Hepatocyte (in vitro differentiated cells): ENCODE measurements around the gene LMOD3. TPM values are rescaled to one million over a fixed set of nuclear protein-coding genes. Genes with fewer than 3 reads are reported as not detected.

Experiments used
- DNase-seq: peaks from one replicate; pipeline ENCODE4 v3.0.0-alpha.2; 2016; ENCODE audit warnings: low spot score
- H2AFZ ChIP-seq: fragments of 200-600 bp; sonication (generic); 2 replicates; pipeline ENCODE4 v1.6.0; 2016; ENCODE audit warnings: antibody characterized with exemption, mild to moderate bottlenecking
- H3K27ac ChIP-seq: fragments of 200-600 bp; sonication (generic); 2 replicates; pipeline ENCODE4 v1.5.1; 2016; ENCODE audit warnings: mild to moderate bottlenecking
- H3K27me3 ChIP-seq: fragments of 200-600 bp; sonication (generic); 2 replicates; pipeline ENCODE4 v1.6.1; 2016
- H3K36me3 ChIP-seq: fragments of 200-600 bp; sonication (generic); replicated peaks from 2 replicates; pipeline ENCODE4 v1.5.1; 2016; ENCODE audit warnings: low read depth; ENCODE audit not compliant: insufficient read depth
- H3K4me1 ChIP-seq: fragments of 200-600 bp; sonication (generic); 2 replicates; pipeline ENCODE4 v1.5.1; 2016; ENCODE audit warnings: mild to moderate bottlenecking, moderate library complexity; ENCODE audit not compliant: insufficient read depth
- H3K4me2 ChIP-seq: fragments of 200-600 bp; sonication (generic); 2 replicates; pipeline ENCODE4 v1.6.0; 2016
- H3K4me3 ChIP-seq: fragments of 200-600 bp; sonication (generic); 2 replicates; pipeline ENCODE4 v1.5.1; 2016; ENCODE audit warnings: mild to moderate bottlenecking
- H3K79me2 ChIP-seq: fragments of 200-600 bp; sonication (generic); 2 replicates; pipeline ENCODE4 v1.6.0; 2017; ENCODE audit warnings: mild to moderate bottlenecking
- H3K9me2 ChIP-seq: fragments of 200-600 bp; sonication (generic); replicated peaks from 2 replicates; pipeline ENCODE4 v1.6.0; 2017; ENCODE audit warnings: mild to moderate bottlenecking; ENCODE audit not compliant: insufficient read depth
- H3K9me3 ChIP-seq: fragments of 200-600 bp; sonication (generic); 2 replicates; pipeline ENCODE4 v1.5.1; 2016; ENCODE audit warnings: low read depth, mild to moderate bottlenecking
- H4K20me1 ChIP-seq: fragments of 200-600 bp; sonication (generic); 2 replicates; pipeline ENCODE4 v1.6.0; 2016; ENCODE audit warnings: mild to moderate bottlenecking; ENCODE audit not compliant: insufficient read depth, poor library complexity, severe bottlenecking
- CTCF ChIP-seq: fragments of 200-600 bp; sonication (generic); IDR thresholded peaks from 2 replicates; pipeline ENCODE4 v1.5.1; 2016; ENCODE audit warnings: antibody characterized with exemption, mild to moderate bottlenecking; ENCODE audit not compliant: poor library complexity
- EZH2 ChIP-seq: fragments of 200-600 bp; sonication (generic); IDR thresholded peaks from 2 replicates; pipeline ENCODE4 v1.6.1; 2016; ENCODE audit warnings: antibody characterized with exemption, mild to moderate bottlenecking, borderline replicate concordance
- EZH2phosphoT487 ChIP-seq: fragments of 200-600 bp; sonication (generic); IDR thresholded peaks from one replicate; pipeline ENCODE4 v1.6.1; 2018; ENCODE audit warnings: antibody characterized with exemption, mild to moderate bottlenecking, low read depth, moderate library complexity; ENCODE audit not compliant: unreplicated experiment, severe bottlenecking
- WGBS: methylation state at CpG from one replicate; pipeline ENCODE4 v1.1.6; 2016; ENCODE audit warnings: low lambda C conversion rate; ENCODE audit errors: missing lambda C conversion rate; 5-methylcytosine and 5-hydroxymethylcytosine counted together
- polyA plus RNA-seq: library from polyadenylated mRNA; unstranded; fragments of >200 nt; fragmentation: Nextera tagmentation; extraction: Ambion mirVana; gene quantifications from 2 replicates; pipeline ENCODE4 v1.2.1, GENCODE V29; 2016
- total RNA-seq: library from RNA; depleted of rRNA; stranded (reverse); fragments of >200 nt; gene quantifications from 2 replicates; pipeline ENCODE4 v1.2.3, GENCODE V29; 2014

Gene LMOD3
- total and polyA plus RNA-seq, 2 experiments from 2014 or later = not detected

- Histone ChIP-seq H3K9me2 (no peaks in the 10 kb centered on the region), H3K4me3 (no peak overlapping the region), H2AFZ (no peak overlapping the region), H3K4me1 (no peaks in the 10 kb centered on the region), H4K20me1 (no peaks in the 10 kb centered on the region), H3K36me3 (no peaks in the 10 kb centered on the region), H3K27me3 (no peaks in the 10 kb centered on the region), H3K79me2 (no peaks in the 10 kb centered on the region), H3K9me3 (no peaks in the 10 kb centered on the region), H3K27ac (no peak overlapping the region), H3K4me2 (no peak overlapping the region)
- DNase-seq = no peak
- TF ChIP-seq EZH2 (no peak), EZH2phosphoT487 (no peak), CTCF (no peak)
- WGBS = 68% methylated on average over 1 of the region's 1 CpG
Observed at GRCh38 chr3:69110941-69111546, 11.4 kb downstream of the LMOD3 start.

GRCh38 chr3:69108811-69109210, 13.6 kb downstream of the LMOD3 start:
- H3K9me2 ChIP-seq = no peaks in the 10 kb centered on the region
- WGBS = 76% methylated on average over 5 of the region's 5 CpGs

GRCh38 chr3:69107841-69108240, 14.6 kb downstream of the LMOD3 start:
- WGBS = 84% methylated on average over 5 of the region's 5 CpGs
- Histone ChIP-seq H2AFZ (no peak overlapping the region), H3K4me2 (no peak overlapping the region), H3K79me2 (no peaks in the 10 kb centered on the region), H3K27ac (no peak overlapping the region), H3K9me3 (no peaks in the 10 kb centered on the region), H3K4me1 (no peaks in the 10 kb centered on the region), H3K27me3 (no peaks in the 10 kb centered on the region), H4K20me1 (no peaks in the 10 kb centered on the region), H3K4me3 (no peak overlapping the region), H3K9me2 (no peaks in the 10 kb centered on the region), H3K36me3 (no peaks in the 10 kb centered on the region)
- no peak for DNase-seq
- TF ChIP-seq EZH2phosphoT487 (no peak), CTCF (no peak), EZH2 (no peak)

More at GRCh38 chr3:69108811-69109210, 13.6 kb downstream of the LMOD3 start:
- Histone ChIP-seq H3K36me3 (no peaks in the 10 kb centered on the region), H3K4me3 (no peak overlapping the region), H4K20me1 (no peaks in the 10 kb centered on the region), H3K4me1 (no peaks in the 10 kb centered on the region), H3K27ac (no peak overlapping the region), H2AFZ (no peak overlapping the region), H3K4me2 (no peak overlapping the region), H3K79me2 (no peaks in the 10 kb centered on the region), H3K27me3 (no peaks in the 10 kb centered on the region), H3K9me3 (no peaks in the 10 kb centered on the region)
- DNase-seq = no peak
- TF ChIP-seq CTCF (no peak), EZH2phosphoT487 (no peak), EZH2 (no peak)
